ENCODE measurements around the gene SYTL2.

SYTL2 gene

GRCh38 chr11:85806876-85807275 lies 4.1 kb downstream of the SYTL2 start:
- TF ChIP-seq CTCF (IDR thresholded peaks at IDR 0.05): no peak

- TF ChIP-seq CTCF (IDR thresholded peaks at IDR 0.05): no peak
Measured at GRCh38 chr11:85806016-85806415, 4.9 kb downstream of the SYTL2 start.

GRCh38 chr11:85805387-85805786 lies 5.6 kb downstream of the SYTL2 start:
- TF ChIP-seq CTCF (IDR thresholded peaks at IDR 0.05): no peak

- TF ChIP-seq CTCF (IDR thresholded peaks at IDR 0.05): no peak
Measured at GRCh38 chr11:85803920-85804319, 7.0 kb downstream of the SYTL2 start.

- TF ChIP-seq CTCF (IDR thresholded peaks at IDR 0.05): no peak
Measured at GRCh38 chr11:85803303-85803702, 7.6 kb downstream of the SYTL2 start.

GRCh38 chr11:85801527-85801926 lies 9.4 kb downstream of the SYTL2 start:
- no peak for TF ChIP-seq CTCF (IDR thresholded peaks at IDR 0.05)

GRCh38 chr11:85800595-85801342 lies 10.2 kb downstream of the SYTL2 start:
- no peak for TF ChIP-seq CTCF (IDR thresholded peaks at IDR 0.05)

- TF ChIP-seq CTCF (IDR thresholded peaks at IDR 0.05): no peak
Measured at GRCh38 chr11:85799142-85799541, 11.8 kb downstream of the SYTL2 start.

Measured in LNCAP (cell line).